CD8-positive, alpha-beta memory T cell (primary cell): ENCODE measurements around the gene ACTL10. TPM values are rescaled to one million over a fixed set of nuclear protein-coding genes. Genes with fewer than 3 reads are reported as not detected.

Experiments used
- CTCF ChIA-PET: fragments of 350-600 bp; sonication (Branson Sonifier 250); formaldehyde crosslinking; loops from one replicate; lab custom pipeline; 2021; ENCODE audit warnings: antibody characterized with exemption; lab: Charles Lee
- POLR2A ChIA-PET: fragments of 350-600 bp; sonication (Branson Sonifier 250); formaldehyde crosslinking; loops from one replicate; lab custom pipeline; 2021; ENCODE audit warnings: antibody characterized with exemption; lab: Charles Lee
- DNase-seq, 5 donors: peaks; one replicate each; pipeline versions ENCODE4 v3.0.0 to v3.0.0-alpha.2; 2020 to 2022; ENCODE audit warnings: mixed read lengths in 1 of 5
- H3K27ac ChIP-seq: one replicate; pipeline ENCODE4 v1.7.0; 2013; ENCODE audit warnings: low read depth, mild to moderate bottlenecking, low read length, moderate library complexity
- H3K27me3 ChIP-seq: 2 replicates; pipeline ENCODE4 v1.7.0; 2013; ENCODE audit warnings: low read length, mild to moderate bottlenecking; ENCODE audit not compliant: insufficient read depth, poor library complexity, severe bottlenecking
- H3K36me3 ChIP-seq: 2 replicates; pipeline ENCODE4 v1.7.0; 2013; ENCODE audit warnings: mild to moderate bottlenecking, low read length, moderate library complexity; ENCODE audit not compliant: insufficient read depth
- H3K4me1 ChIP-seq: 2 replicates; pipeline ENCODE4 v1.7.0; 2013; ENCODE audit warnings: mild to moderate bottlenecking, low read length, moderate library complexity; ENCODE audit not compliant: insufficient read depth
- H3K4me3 ChIP-seq: 2 replicates; pipeline ENCODE4 v1.7.0; 2013; ENCODE audit warnings: mild to moderate bottlenecking, low read length
- H3K9me3 ChIP-seq: 2 replicates; pipeline ENCODE4 v1.7.0; 2013; ENCODE audit warnings: mild to moderate bottlenecking, low read length
- H3K27ac Mint-ChIP-seq, 8 donors: one replicate each; pipeline ENCODE4 v1.8.0; 2020 to 2021; ENCODE audit warnings: mixed read lengths in 8 of 8, mild to moderate bottlenecking in 6 of 8, inconsistent platforms in 3 of 8, moderate library complexity in 3 of 8
- H3K27me3 Mint-ChIP-seq, 2 donors: one replicate each; pipeline ENCODE4 v1.8.0; 2020 to 2021; ENCODE audit warnings: mixed read lengths in 2 of 2, mild to moderate bottlenecking in 1 of 2, moderate library complexity in 1 of 2
- H3K36me3 Mint-ChIP-seq, 3 donors: one replicate each; pipeline ENCODE4 v1.8.0; 2020 to 2021; ENCODE audit warnings: mixed read lengths in 3 of 3, inconsistent platforms in 1 of 3, mild to moderate bottlenecking in 1 of 3
- H3K4me1 Mint-ChIP-seq, 3 donors: one replicate each; pipeline ENCODE4 v1.8.0; 2020 to 2021; ENCODE audit warnings: mixed read lengths in 3 of 3, inconsistent platforms in 1 of 3, mild to moderate bottlenecking in 1 of 3
- H3K4me3 Mint-ChIP-seq, 7 donors: one replicate each; pipeline ENCODE4 v1.8.0; 2020 to 2021; ENCODE audit warnings: mixed read lengths in 7 of 7, mild to moderate bottlenecking in 6 of 7, moderate library complexity in 4 of 7, inconsistent platforms in 2 of 7
- H3K9me3 Mint-ChIP-seq, 5 donors: one replicate each; pipeline ENCODE4 v1.8.0; 2020 to 2022; ENCODE audit warnings: mixed read lengths in 5 of 5, mild to moderate bottlenecking in 3 of 5, moderate library complexity in 2 of 5, inconsistent platforms in 1 of 5
- polyA plus RNA-seq: library from polyadenylated mRNA; unstranded; fragments of 300-500 nt; fragmentation: Illumina TruSeq; gene quantifications from one replicate; pipeline ENCODE4 v1.2.3, GENCODE V29; 2021
- total RNA-seq, 2 experiments: library from RNA; stranded (reverse); gene quantifications; one replicate each; pipeline ENCODE4 v1.2.3, GENCODE V29; 2021

ACTL10 gene
- total and polyA plus RNA-seq, 3 experiments from 2014 or later: 3.8 to 6.6 (median 4.6) TPM

DNA sequence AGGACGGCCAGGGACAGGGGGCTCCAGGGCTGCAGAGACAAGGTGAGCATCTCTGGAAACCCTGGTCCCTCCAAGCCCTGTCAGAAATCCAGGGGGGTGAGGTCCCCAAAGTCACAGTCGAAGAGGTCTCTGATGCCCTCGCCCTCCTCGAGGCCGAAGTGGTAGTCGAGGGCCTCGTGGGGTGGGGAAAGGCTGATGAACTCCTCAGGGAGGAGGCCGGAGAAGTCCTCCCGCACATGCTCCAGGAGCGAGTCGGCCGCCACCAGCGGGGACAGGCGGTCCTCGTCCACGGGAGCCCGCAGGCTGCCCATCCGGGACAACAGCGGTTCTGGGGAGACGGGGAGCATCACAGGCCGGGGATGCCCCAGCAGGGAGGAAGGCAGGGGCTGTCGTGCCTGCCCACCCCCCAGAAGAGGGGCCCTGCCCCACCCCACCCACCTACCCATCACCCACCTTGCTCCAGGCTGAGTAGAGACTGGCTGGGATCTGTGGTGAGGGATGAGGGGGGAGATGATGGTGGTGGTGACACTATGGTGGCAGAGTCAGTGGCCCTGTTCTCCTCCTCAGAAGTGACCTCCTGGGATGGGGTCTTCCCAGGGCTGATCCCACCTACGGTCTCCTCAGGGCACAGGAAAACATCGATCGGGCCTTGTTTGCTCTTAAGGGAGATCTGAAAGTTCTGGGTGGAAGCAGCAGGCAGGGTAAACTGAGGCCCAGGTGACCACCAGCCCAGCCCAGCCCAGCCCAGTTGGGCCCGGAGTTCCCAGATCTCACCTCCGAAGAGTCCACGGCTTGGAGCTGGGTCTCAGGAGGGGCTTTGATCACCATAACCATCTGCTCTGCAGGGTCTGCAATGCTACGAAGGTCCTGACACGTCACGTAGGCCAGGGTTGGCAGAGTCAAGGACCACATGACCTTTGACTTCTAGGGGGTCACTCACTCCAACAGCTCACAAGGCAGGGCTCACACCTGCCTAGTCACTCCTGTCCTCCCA, 10.2 kb downstream of the ACTL10 start:
- Mint-ChIP-seq H3K4me1 (peaks cover 37 to 65% (median 61%) of the 10 kb centered on the region in 3 donors), H3K27me3 (no peaks in the 10 kb centered on the region), H3K9me3 (no peaks in the 10 kb centered on the region), H3K4me3 (no peak overlapping the region), H3K27ac (peak overlapping the region in 1 of 8 donors; percentile 73), H3K36me3 (peaks cover 0 to 2% (median 0%) of the 10 kb centered on the region in 3 donors)
- Histone ChIP-seq H3K27me3 (no peaks in the 10 kb centered on the region), H3K9me3 (no peaks in the 10 kb centered on the region), H3K36me3 (no peaks in the 10 kb centered on the region), H3K4me3 (no peak overlapping the region), H3K4me1 (peaks cover 52% of the 10 kb centered on the region), H3K27ac (no peak overlapping the region)
- ChIA-PET CTCF (interaction anchor here (1.1 to 9.3 kb wide), 3 partner anchors 8 to 10 kb away, joined by 5 to 103 read pairs (median 10); partner anchors contain the start of gene ACTL10), POLR2A (interaction anchor here (2.9 kb wide), 1 partner anchor 9 kb away, joined by 24 read pairs; the partner anchor contains the start of gene ACTL10)
- DNase-seq: no peak

DNA sequence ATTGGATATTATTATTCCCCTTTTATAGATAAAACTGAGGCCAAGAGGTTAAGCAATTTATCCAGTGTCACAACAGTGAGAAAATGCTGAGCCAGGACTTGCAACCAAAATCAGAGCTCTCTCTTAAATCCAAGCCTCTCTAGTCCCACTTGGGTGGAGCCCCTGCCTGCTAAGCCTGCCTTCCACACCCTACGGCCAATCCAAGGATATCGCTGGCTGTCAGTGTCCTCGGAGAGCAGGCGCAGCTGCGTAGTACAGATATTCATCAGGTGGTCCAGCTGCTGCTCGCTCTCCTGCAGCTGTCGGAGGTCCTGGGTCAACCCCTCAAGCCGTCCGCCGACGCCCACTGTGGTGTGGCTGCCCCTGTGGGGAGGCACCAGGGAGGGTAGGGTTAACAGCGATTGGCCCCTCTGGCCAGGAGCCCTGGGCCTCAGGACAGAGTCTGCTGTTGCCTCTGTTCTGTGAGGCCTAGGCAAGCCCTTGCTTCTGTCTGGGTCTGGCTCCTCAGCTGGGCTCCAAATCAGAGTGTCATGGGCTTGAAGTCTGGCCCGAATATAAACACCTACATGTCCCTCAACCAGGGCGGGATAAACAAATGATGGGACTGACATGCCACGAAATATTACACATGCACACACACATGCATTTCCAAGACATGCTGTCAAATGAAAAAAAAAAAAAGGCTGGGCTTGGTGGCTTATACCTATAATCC, 11.4 kb downstream of the ACTL10 start:
- Histone ChIP-seq H3K36me3 (no peaks in the 10 kb centered on the region), H3K4me3 (no peak overlapping the region), H3K9me3 (no peaks in the 10 kb centered on the region), H3K27ac (no peak overlapping the region), H3K27me3 (no peaks in the 10 kb centered on the region), H3K4me1 (peaks cover 47% of the 10 kb centered on the region)
- POLR2A ChIA-PET: interaction anchor here (0.5 to 2.9 kb wide), 2 partner anchors 10 to 40 kb away, joined by 6 to 24 read pairs; partner anchors contain the start of gene ACTL10
- peaks cover 0 to 2% (median 0%) of the 10 kb centered on the region in 3 donors for H3K36me3 Mint-ChIP-seq
- H3K9me3 Mint-ChIP-seq: no peaks in the 10 kb centered on the region
- DNase-seq: no peak
- H3K27me3 Mint-ChIP-seq: no peaks in the 10 kb centered on the region
- peak overlapping the region in 4 of 7 donors; percentile 11 to 79 (median 54) for H3K4me3 Mint-ChIP-seq
- CTCF ChIA-PET: interaction anchor here (9.3 kb wide), 1 partner anchor 9 kb away, joined by 103 read pairs; the partner anchor contains the start of gene ACTL10
- H3K4me1 Mint-ChIP-seq: peaks cover 33 to 57% (median 54%) of the 10 kb centered on the region in 3 donors
- H3K27ac Mint-ChIP-seq: peak overlapping the region in 5 of 8 donors; percentile 64 to 92 (median 73)

DNA sequence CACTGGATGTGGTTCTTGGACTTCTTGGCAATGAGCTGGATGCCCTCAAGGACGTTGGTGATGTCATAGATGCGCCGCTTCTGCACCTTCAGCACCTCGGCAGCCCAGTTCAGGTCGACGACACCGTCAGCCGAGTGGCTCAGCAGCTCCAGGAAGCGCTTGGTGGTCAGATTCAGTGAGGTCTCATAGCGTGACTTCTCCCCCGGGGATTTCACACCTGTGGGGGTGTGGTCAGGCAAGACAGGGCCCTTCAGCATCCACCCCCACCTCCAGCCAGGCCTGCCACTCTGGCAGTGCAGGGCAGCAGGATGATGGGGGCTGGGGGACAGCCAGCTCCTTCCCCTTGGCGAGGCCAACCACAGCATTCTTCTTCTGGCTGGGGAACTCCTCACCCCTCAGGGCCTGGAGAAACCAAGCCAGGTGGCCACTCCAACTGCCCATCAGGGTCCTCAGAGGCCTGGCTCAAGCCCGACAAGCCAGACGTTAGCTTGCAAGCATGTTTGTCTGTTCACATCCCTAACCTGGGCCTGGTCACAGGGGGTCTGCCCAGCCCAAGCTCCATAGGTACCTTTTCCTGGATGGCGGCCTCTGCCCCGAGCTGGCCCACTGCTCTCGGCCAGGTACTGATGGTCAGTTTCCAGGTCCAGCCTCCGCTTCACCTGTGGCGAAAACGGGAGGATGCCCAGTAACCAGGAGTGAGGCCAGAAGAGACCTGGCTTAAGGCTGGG, 13.2 kb downstream of the ACTL10 start:
- peak in 4 of 5 donors; percentile 23 to 76 (median 35) for DNase-seq
- no peaks in the 10 kb centered on the region for H3K9me3 Mint-ChIP-seq
- H3K9me3 ChIP-seq: no peaks in the 10 kb centered on the region
- no peak overlapping the region for H3K27ac ChIP-seq
- H3K4me3 Mint-ChIP-seq: peak overlapping the region; percentile 3 to 57 (median 41)
- peaks cover 39% of the 10 kb centered on the region for H3K4me1 ChIP-seq
- peak overlapping the region; percentile 26 to 83 (median 68) for H3K27ac Mint-ChIP-seq
- POLR2A ChIA-PET: interaction anchor here (0.8 to 2.9 kb wide), 7 partner anchors 9 to 52 kb away, joined by 3 to 24 read pairs (median 4); partner anchors contain the start of genes ACTL10, PXMP4 and ZNF341
- H3K27me3 Mint-ChIP-seq: no peaks in the 10 kb centered on the region
- no peak overlapping the region for H3K4me3 ChIP-seq
- CTCF ChIA-PET: interaction anchor here (1.0 to 9.3 kb wide), 6 partner anchors 11 to 222 kb away, joined by 3 to 103 read pairs (median 4); partner anchors contain the start of genes ACTL10, C20orf144 and PXMP4
- peaks cover 28 to 49% (median 47%) of the 10 kb centered on the region in 3 donors for H3K4me1 Mint-ChIP-seq
- H3K36me3 ChIP-seq: no peaks in the 10 kb centered on the region
- H3K36me3 Mint-ChIP-seq: no peaks in the 10 kb centered on the region
- no peaks in the 10 kb centered on the region for H3K27me3 ChIP-seq

GRCh38 chr20:33680686-33681085, 13.9 kb downstream of the ACTL10 start:
- H3K4me1 Mint-ChIP-seq: peaks cover 29 to 53% (median 47%) of the 10 kb centered on the region in 3 donors
- H3K4me3 Mint-ChIP-seq: peak overlapping the region in 2 of 7 donors; percentile 45 to 68
- no peaks in the 10 kb centered on the region for H3K9me3 Mint-ChIP-seq
- H3K36me3 Mint-ChIP-seq: no peaks in the 10 kb centered on the region
- Histone ChIP-seq H3K27ac (no peak overlapping the region), H3K4me3 (no peak overlapping the region), H3K36me3 (no peaks in the 10 kb centered on the region), H3K27me3 (no peaks in the 10 kb centered on the region), H3K9me3 (no peaks in the 10 kb centered on the region), H3K4me1 (peaks cover 41% of the 10 kb centered on the region)
- ChIA-PET POLR2A (interaction anchor here (0.8 kb wide), 1 partner anchor 40 kb away, joined by 3 read pairs; the partner anchor contains the start of gene PXMP4), CTCF (interaction anchor here (0.6 to 9.3 kb wide), 6 partner anchors 12 to 232 kb away, joined by 3 to 103 read pairs (median 4); partner anchors contain the start of genes ACTL10, PXMP4 and ZNF341)
- no peak for DNase-seq
- peak overlapping the region in 4 of 8 donors; percentile 55 to 71 (median 63) for H3K27ac Mint-ChIP-seq
- H3K27me3 Mint-ChIP-seq: no peaks in the 10 kb centered on the region

DNA sequence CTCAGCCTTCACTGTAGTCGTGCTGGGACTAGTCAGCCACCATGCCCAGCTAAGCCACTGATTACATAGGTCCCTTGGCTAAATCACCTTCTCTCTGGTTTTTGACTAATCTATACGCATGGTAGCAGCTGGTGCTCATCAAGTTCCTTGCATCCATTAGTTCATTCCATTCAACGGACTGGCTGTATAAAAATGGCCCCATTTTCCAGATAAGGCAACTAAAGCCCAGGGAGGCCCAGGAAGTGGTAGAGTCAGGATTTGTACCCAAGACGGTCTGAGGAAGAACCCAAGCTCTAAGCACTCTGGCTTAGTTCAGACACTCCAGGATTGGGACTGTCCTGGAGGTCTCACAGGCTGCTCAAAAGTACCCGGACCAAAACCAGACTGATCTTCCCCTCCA, 14.5 kb downstream of the ACTL10 start:
- no peaks in the 10 kb centered on the region for H3K36me3 Mint-ChIP-seq

GRCh38 chr20:33681728-33682353, 15.1 kb downstream of the ACTL10 start:
- peaks cover 33 to 57% (median 52%) of the 10 kb centered on the region in 3 donors for H3K4me1 Mint-ChIP-seq
- peak overlapping the region in 1 of 7 donors; percentile 63 for H3K4me3 Mint-ChIP-seq
- H3K4me1 ChIP-seq: peaks cover 44% of the 10 kb centered on the region
- no peak overlapping the region for H3K27ac ChIP-seq
- H3K27ac Mint-ChIP-seq: peak overlapping the region in 4 of 8 donors; percentile 4 to 87 (median 36)
- no peak for DNase-seq
- H3K36me3 Mint-ChIP-seq: no peaks in the 10 kb centered on the region
- POLR2A ChIA-PET: no interaction called here
- CTCF ChIA-PET: interaction anchor here (1.8 to 9.3 kb wide), 2 partner anchors 13 to 38 kb away, joined by 5 to 103 read pairs; partner anchors contain the start of genes ACTL10 and PXMP4
- no peaks in the 10 kb centered on the region for H3K27me3 ChIP-seq
- no peaks in the 10 kb centered on the region for H3K27me3 Mint-ChIP-seq
- no peaks in the 10 kb centered on the region for H3K9me3 ChIP-seq
- no peak overlapping the region for H3K4me3 ChIP-seq
- no peaks in the 10 kb centered on the region for H3K9me3 Mint-ChIP-seq
- H3K36me3 ChIP-seq: no peaks in the 10 kb centered on the region

More for the DNA sequence above, 14.5 kb downstream of the ACTL10 start:
- ChIA-PET POLR2A (no interaction called here), CTCF (interaction anchor here (0.6 to 9.3 kb wide), 4 partner anchors 12 to 232 kb away, joined by 3 to 103 read pairs (median 4); partner anchors contain the start of genes ACTL10, PXMP4 and ZNF341)
- Mint-ChIP-seq H3K9me3 (no peaks in the 10 kb centered on the region), H3K27ac (peak overlapping the region in 2 of 8 donors; percentile 30 to 43), H3K4me3 (peak overlapping the region in 1 of 7 donors; percentile 12), H3K4me1 (peaks cover 29 to 53% (median 47%) of the 10 kb centered on the region in 3 donors), H3K27me3 (no peaks in the 10 kb centered on the region)
- Histone ChIP-seq H3K27ac (no peak overlapping the region), H3K36me3 (no peaks in the 10 kb centered on the region), H3K4me1 (peaks cover 41% of the 10 kb centered on the region), H3K9me3 (no peaks in the 10 kb centered on the region), H3K27me3 (no peaks in the 10 kb centered on the region), H3K4me3 (no peak overlapping the region)
- DNase-seq: no peak
